GM12864 (cell line): ENCODE measurements around the gene PDS5B.

Experiments
- DNase-seq: peaks from one replicate; pipeline ENCODE4 v3.0.0-alpha.2; 2011; ENCODE audit warnings: low read depth
- H3K4me3 ChIP-seq: 2 replicates; pipeline ENCODE4 v1.5.1; 2011; ENCODE audit warnings: mild to moderate bottlenecking, low read depth, low read length, control low read depth
- TF ChIP-seq, protein P1 (sequence below): IDR thresholded peaks from 2 replicates; pipeline ENCODE4 v1.5.1; 2011; ENCODE audit warnings: low read depth, mild to moderate bottlenecking, moderate library complexity, low read length, control low read depth, inconsistent platforms; ENCODE audit errors: missing control alignments

Gene PDS5B

DNA sequence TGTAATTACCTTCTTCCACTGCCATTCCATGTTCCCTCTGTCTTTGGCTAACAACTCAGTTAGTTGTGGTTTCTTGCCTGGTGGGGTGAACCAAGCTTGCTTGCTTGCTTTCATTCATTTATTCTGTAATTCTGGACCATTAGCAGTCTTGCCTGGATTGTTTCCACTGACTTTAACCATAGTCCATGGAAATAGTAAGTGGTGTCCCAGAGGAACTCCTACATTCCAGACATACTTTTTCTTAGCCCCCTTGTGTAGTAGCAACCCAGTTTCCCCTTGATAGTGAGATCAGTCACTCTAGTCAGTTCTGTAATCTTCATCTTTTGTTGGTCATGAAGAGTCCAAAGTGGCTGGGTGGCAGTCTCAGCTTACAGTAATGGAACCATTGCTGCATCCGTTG is 23.2 kb downstream of the PDS5B start:
- H3K4me3 ChIP-seq, result no peak overlapping the region
- TF ChIP-seq, protein P1, sequence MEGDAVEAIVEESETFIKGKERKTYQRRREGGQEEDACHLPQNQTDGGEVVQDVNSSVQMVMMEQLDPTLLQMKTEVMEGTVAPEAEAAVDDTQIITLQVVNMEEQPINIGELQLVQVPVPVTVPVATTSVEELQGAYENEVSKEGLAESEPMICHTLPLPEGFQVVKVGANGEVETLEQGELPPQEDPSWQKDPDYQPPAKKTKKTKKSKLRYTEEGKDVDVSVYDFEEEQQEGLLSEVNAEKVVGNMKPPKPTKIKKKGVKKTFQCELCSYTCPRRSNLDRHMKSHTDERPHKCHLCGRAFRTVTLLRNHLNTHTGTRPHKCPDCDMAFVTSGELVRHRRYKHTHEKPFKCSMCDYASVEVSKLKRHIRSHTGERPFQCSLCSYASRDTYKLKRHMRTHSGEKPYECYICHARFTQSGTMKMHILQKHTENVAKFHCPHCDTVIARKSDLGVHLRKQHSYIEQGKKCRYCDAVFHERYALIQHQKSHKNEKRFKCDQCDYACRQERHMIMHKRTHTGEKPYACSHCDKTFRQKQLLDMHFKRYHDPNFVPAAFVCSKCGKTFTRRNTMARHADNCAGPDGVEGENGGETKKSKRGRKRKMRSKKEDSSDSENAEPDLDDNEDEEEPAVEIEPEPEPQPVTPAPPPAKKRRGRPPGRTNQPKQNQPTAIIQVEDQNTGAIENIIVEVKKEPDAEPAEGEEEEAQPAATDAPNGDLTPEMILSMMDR, result no peak
- no peak for DNase-seq

DNA sequence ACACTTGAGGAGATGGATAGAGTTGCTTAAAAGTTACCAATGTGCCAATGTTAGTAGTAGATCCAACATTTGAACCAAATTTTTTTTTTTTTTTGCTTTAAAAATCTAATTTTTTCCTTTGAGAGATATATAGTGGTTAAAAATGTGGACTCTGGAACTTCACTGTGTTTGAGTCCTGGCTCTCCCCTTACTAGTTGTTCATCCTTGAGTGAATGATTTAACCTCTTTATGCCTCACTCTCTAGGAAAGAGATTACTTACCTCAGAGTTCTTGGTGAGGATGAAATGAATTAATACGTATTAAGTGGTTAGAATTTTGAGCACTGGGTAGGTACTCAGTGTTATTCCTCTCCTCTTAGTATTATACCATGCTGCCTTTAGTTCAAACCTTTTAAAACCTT is 24.3 kb downstream of the PDS5B start:
- H3K4me3 ChIP-seq, result no peak overlapping the region
- TF ChIP-seq, protein P1, result no peak
- DNase-seq, result no peak

DNA sequence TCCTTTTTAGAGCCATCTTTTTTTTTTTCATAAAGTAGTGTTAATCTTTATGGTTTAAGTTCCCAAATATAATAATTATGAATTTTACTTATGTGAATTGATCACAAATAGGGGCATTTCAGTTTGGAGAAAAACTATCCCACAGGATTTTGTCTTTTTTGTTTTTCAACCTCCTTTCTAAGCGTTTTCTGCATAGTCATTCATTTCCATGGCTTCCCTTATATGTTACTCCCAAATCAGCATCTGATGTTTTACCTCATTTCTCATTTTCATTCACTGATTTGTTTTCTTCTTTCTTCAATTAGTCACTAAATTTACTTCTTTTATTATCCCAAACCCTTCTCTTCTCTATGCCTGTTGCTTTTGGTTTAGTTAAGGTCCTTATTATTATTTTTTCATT is 24.7 kb downstream of the PDS5B start:
- TF ChIP-seq, protein P1, result no peak
- DNase-seq, result no peak
- H3K4me3 ChIP-seq, result no peak overlapping the region

DNA sequence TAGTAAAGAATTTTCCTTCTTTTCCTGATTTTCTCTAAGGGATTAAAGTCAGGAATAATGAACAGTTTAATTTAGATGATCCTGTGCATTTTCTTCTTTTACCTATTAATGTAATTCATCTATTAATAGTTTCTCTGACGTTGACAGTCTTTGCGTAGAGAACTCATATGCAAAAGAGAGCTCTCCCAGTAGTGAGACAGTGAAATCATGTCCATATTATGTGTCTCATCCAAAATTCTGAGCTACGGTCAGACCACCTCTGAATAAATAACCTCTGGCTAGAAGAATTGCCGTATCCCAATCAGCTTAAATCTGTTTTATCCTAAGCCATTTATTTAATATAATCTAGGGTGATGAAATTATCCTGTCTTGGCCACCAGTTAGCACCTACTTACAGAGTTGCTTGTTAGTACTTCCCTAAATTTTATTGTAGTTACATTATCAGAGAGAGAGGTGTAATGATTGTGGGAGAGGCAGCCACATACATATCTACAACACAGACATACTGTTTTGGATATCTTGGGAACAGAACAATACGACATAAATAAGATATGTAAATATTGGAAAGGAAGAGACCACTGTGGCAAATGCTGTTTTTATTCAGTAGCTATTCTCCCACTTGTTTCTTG is 30.7 kb downstream of the PDS5B start:
- DNase-seq, result no peak
- TF ChIP-seq, protein P1, result no peak

DNA sequence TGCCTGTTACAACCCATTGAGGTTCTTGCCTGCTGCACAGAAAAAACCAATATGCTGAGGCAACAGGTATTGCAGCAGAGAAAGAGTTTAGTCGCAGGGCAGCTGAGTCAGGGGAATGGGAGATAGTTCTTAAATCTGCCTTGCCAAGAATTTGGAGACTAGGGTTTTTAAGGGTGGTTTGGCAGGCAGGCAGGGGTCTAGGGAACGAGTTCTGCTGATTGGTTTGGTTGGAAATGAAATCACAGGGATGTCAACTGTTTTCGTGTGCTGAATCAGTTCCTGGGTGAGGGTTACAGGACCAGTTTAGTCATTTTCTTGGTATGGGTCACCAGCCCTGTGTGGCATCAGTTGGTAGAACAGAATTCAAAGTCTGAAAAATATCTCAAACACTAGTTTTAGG is 36.6 kb downstream of the PDS5B start:
- TF ChIP-seq, protein P1, result no peak

More for the DNA sequence above, 30.7 kb downstream of the PDS5B start:
- no peak overlapping the region for H3K4me3 ChIP-seq

DNA sequence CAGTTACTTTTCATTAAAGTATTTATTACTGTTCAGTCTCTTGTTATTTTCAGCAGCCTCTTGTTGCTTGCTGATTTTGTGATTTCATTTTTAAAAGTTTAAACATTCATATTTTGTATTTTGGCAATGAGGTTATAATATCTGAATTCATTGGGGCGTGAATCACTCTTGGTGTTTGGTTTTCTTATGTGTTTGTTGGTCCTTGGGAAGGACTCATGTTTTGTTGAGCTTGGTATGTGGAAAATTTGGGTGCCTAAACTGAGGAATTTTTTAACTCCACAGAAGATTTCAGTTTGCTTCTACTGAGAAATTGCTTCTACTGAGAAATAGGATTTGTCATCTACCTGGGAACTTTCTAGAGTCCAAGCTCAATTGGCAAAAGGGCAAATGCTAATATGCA is 38.2 kb downstream of the PDS5B start:
- TF ChIP-seq, protein P1, result no peak
- no peak overlapping the region for H3K4me3 ChIP-seq
- DNase-seq, result no peak

More for the DNA sequence above, 36.6 kb downstream of the PDS5B start:
- DNase-seq, result no peak
- H3K4me3 ChIP-seq, result no peak overlapping the region

DNA sequence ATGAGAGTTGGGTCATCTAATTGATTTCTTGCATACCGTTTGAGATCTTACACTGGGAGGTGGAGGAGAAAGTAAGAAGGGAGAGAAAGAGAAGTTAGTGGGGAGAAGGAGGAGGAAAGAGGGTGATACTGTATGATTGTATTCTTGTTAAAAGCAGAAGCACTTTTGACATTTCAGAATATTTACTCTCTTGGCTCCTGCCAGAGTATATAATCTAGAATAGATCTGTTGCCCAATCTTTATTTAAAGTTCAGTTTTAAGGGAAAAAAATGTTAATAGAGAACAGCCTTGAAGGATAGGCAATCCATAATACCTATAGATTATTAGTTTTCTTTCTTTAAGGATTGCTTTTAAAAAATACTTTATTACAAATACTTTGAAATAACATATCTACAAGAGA is 41.5 kb downstream of the PDS5B start:
- H3K4me3 ChIP-seq, result no peak overlapping the region
- TF ChIP-seq, protein P1, result no peak

More for the DNA sequence above, 41.5 kb downstream of the PDS5B start:
- DNase-seq, result no peak
